ENCODE data around the gene POLDIP2.
"Not testable (repeated sequence)": the region's sequence is repeated elsewhere in the genome, so short reads cannot be mapped to it uniquely, and the experiment has no call there.

Gene POLDIP2

DNA sequence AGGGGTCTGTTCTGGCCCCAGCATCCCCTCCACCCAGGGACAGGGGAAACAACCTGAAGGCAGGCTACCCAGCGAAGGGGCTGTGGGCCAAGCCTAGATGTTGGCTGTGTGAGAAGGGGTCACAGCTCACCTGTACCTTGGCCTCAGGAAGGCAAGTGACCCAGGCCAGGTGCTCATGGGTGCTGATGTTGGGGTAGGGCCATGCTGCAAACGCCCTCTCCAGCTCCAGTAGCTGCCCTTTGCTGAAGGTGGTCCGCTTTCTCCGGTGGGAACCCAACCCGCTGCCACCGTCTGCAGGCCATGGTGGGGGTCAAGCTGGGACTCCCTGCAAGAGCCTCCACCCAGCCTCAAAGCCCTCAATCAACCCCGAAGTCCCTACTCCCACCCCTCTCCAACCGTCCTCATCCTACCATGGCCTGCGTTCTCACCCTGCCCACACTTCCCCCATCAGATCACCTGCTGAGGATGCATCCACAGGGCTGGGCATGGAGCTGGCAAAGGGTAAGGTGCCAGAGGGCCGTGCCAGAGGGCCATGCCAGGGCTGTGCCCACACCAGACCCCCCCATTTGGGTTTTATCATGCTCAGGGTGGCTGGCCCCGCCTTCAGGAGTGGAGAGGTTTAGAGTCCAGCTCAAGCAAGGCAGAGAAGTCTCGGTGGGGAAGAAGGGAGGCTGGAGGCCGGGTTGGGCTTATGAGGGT, 7.5 kb upstream of the POLDIP2 start, which contains the start of gene SEBOX:
Gene SEBOX (minus strand): TSS at position 535 of the 699 bp plus-strand sequence. CDS start 48 bp downstream, at position 487.
- no peak for DNase-seq

DNA sequence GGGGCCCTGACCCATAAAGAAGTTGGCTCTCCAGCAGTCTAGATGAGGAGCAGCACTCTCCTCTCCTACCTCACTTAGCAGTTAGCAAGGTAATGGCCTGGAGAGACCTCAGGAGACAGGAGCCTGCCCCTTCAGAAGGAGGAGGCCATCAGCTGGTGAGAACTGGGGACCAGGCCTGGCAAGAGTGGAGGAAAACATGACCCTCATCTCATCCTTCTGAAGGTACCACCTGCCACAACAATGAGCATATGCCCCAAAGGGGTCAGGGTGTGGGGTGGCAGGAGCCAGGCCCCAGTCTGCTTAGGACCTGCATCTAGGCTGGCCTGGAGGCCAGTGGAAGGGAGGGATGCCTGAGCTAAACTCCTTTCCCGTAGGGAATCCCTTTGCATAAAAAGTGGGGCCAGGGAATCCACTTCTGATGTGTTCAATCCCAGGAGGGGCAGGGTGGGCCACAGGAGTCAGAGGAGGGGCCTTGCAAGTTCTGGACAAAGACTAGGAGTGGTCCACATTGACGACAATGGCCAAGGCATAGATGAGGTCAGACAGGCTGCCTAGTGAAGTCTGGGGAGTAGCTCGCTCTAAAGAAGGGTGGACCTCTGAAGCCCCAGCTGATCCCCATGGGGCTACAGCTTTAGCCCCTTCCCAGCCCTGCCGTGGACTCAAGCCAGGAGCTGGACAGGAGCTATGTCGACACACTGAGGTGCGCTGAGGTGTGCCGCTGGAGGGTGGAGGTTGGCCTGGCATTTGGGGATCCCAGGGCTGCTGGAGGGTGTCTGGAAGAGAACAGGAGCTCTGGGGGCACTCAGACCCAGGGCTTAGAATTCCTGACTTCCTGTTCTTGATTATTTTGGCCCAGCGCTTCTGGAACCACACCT, 6.7 kb upstream of the POLDIP2 start:
- DNase-seq, result no peak

DNA sequence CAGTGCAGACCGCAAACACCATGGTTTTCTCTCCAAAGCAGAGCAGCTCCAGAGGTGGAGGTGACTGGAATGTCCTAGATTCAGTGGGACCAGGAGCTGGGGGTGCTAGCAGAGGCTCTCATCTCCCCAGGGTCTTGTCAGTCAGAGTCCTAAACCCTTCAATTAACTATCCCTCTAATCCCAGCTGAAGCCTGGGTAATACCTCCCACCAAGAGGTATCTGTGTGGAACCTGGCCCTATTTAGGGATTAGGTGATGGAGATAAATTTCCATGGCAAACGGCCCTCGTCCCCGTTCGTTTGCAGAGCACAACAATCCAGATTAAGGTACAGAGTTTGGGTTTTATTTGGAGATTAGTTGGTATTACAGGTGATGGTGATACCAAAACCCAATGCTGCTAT, 5.9 kb upstream of the POLDIP2 start:
- no peak for DNase-seq

DNA sequence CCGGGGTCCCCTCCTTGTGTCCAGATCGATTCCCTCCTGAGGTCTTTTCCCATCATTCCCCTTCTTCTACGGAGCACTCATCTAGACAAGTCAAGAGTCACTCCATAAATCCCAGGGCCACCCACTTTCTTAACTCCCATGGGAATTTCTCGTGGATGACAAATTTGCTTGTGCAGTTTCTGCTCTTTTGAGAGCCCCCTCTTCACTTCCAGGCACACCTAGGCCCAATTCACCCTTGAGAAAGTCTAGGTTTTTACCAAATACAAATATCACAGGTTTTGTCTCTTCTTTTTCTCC, 522 bp upstream of the POLDIP2 start:
- no peak for DNase-seq

DNA sequence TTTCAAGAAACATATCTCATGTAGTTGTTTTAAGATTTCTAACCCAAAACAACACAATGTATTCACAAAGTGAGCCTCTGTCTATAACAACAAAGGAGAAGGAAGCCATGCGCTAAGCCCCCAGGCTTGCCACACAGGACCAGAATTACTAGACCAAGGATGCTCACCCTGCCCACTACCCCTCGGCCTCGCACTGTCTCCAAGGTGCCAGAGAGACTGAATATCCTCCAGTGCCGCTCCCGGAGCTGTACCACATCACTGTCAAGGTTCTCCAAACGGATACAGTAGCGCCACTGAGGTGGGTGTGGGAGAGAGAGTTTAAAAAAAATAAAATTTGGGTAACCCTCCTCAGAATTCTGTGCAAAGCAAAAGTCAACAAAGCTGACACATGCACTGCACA, 7.1 kb downstream of the POLDIP2 start:
- DNase-seq, result no peak

DNA sequence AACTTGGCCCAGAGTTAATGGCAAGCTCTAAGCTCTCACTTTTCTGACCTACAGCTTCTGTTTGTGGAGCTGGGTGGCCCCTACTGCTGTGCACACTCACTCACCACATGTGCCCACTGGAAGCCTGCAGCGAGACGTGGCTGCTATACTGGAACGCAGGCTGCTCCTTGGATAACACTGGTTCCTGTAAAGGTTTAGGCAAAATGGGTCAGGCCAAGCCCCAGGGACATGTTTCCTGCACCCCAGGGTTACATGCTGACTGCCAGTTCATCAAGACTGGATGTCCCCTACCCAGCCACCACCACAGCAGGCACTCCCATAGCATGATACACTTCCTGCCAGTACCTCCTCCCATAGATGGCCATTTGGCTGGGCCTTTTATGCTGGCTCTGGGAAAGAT, 8.3 kb downstream of the POLDIP2 start:
- DNase-seq, result no peak

DNA sequence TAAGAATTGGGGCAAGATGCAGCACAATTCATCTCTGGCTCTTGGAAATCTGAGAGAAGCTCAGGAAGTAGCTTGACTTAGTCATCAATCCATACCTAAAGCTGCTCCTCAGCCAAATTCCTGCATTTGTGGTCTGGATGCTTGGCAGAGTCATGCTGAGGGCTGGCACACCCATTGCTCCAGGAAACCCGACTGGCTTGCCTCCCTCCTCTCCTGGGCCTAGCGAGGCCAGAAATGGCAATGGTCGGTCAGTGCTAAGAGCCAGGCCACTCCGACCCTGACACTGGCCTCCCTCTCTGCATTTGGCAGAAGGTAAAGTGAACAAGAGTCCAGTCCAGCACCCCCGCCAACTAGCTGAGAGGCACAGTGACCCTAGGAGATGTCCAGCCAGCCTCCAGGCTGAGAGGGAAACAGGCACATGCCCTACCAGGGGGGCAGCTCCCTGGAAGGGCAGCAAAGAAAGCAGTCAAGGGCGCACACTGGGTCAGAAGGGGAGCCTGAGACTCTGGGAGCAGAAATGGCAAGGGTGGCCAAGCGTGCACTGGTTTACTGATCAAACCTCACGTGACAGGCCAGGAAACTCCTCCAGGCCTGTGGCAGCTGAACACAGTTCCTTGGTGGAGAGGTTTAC, 10.0 kb downstream of the POLDIP2 start:
- peak; percentile 95 for DNase-seq

DNA sequence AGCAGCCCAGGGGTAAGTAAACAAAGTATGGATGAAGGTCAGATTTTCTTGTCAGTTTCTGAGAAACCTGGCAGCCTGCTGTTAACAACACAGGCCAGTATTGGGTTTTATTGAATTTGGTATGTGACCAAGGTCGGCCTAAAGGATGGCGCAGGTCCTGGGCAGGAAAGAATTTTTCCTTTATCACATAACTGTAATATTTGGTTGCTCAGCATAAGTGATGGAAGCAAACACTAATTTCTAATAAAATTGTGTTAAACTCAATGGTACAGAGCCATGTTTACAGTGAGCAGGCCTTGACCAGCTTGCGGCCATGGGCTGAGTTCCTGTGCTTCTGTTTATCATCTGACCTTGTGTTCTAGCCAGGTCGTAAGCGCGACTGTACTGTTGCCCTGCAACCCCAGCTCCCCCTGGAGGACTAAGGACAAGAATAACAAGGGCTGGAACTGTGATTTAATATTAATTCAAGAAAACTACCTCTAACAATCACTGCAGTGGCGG, 10.5 kb downstream of the POLDIP2 start:
- DNase-seq, result no peak

DNA sequence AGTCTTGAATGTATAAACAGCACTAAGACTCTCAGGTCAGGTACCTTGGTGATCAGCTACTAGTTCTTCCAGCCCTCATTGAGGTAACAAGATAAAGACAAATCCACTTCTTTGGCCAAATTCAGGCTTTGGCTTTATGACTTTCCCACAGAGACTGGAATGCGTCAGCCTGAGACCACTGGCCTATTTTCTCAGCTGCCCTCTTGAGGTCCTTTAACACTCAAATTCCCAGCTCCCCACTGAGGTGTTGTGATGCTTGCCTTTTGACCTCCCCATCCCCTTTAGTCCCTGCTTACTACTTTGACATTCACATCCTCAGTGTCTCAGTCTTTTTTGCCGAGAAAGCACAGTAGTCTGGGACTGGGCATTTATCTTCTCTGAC, 11.1 kb downstream of the POLDIP2 start:
- DNase-seq, result no peak

DNA sequence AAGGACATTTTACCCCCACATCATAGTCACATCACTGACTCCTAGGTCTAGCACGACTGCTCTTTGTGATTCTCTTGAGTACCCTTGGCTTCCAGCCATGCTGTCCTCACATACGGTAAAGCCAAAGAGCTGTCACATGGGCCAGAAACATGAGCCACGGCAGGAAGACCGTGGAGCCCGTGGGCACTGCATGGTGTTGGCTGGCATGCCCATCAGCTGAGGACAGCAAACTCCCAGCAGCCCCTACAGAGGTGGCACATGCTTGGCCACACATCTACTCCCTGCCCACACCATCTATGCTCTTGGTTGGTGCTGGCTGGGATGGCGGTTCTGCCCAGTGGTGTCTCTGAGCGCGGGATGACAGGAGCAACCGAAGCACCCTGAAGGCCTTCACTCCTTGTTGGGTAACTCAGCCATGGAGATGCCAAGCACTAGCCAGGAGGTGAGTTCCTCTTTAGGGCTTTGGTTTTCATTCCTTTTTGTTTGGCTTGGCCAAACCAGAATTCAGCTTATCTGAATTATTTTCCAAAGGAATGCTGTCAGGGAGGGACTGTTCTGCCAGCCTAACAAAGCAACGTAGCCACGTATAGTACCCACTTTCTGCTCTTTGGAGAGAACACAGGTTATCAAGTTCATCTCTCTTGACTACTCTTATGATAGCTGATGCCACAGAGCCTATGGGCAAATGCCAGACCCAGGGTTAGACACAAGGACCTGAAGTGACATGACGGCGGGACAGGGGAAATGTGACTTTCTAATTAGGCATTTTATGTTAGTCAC, 11.7 kb downstream of the POLDIP2 start:
- DNase-seq, result no peak

DNA sequence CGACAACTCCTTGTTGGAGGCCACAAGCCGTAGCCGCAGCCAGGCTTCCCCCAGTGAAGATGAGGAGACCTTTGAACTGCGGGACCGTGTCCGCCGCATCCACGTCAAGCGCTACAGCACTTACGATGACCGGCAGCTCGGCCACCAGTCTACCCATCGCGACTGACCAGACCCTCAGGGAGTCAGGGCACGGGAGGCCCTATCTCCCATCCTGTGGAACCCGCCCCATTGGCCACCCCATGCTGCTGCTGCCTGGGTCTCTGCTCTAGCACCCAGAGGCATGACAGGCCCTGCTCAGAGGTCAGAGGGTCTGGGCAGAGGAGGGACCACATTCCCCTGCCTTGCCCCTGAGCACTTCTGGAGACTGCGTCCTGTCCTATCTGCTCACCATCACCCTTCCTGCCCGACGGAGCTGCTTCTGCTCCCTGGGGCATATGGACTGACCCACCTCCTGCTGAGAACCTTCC, 12.9 kb downstream of the POLDIP2 start:
- DNase-seq, result no peak

DNA sequence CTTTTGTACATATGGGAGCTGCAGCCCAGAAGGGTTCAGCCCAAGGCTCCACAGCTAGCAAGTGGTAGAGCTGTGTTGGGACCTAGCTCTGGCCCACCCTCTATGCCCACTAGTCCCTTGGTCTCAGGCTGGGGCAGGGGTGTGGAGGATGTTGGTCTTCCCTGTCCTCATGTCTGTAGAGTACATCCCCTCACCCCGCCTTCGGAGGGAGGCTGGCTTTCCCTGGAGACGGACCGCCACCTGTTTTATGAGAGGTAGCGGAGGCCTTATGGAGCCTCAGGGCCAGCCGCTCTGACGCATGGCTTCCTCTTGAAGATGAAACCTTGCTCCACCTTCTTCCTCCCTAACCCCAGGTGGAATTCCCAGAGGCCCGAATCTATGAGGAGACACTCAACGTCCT, 13.3 kb downstream of the POLDIP2 start:
- DNase-seq, result no peak

DNA sequence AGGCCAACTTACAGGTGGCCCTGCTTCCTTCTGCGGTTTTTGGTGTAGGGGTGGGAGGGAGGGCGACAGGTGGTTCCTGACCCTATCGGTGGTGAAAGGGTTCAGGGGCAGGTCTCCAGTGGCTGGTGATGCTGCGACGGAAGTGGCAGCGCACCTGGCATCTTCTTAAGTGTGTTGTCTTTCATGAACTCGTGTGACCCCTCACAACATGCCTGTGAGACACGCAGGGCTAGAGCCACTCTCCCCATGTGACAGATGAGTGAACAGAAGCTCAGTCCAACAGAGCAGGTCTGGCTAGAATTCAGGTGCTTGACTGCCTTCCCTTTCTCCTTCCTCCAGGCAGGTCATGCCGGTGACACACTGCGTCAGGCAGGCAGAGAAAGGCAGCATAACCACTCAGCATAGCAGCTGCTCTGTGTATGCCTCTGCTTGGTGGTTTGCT, 13.8 kb downstream of the POLDIP2 start:
- DNase-seq, result no peak

DNA sequence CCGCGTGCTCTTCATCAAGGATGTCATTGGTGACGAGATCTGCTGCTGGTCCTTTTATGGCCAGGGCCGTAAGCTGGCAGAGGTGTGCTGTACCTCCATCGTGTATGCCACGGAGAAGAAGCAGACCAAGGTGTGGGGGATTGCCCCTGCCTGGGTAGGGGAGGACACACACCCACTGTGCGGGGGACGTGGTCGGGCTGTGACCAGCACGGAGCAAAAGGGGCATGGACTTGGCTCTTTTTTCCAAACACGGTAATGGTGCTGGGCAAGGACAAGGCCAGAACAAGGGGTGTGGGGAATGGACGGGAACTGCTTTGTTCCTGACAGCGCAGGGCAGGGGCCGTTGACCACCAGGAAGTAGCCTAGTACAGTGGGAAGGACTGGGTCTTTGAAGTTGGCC, 15.0 kb downstream of the POLDIP2 start:
- no peak for DNase-seq

DNA sequence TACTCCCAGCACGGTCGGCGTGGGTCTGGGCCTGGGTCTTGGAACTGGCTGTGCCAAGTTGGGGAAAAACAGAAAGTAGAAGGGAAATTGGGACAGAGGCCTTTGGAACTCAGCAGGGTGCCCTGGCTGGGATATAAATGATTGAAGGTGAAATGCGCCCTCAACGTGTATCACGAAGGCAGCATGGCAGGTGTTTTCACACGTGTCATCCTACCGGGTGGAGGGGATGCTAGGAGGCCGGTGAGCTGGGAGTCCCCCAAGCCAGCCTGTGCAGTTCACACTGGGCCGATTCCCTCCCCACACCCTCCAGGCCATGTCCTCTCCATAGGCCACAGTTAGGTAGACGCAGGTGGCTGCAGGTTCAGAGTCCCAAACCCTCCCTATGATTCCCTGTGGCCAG, 15.8 kb downstream of the POLDIP2 start:
- DNase-seq, result no peak

DNA sequence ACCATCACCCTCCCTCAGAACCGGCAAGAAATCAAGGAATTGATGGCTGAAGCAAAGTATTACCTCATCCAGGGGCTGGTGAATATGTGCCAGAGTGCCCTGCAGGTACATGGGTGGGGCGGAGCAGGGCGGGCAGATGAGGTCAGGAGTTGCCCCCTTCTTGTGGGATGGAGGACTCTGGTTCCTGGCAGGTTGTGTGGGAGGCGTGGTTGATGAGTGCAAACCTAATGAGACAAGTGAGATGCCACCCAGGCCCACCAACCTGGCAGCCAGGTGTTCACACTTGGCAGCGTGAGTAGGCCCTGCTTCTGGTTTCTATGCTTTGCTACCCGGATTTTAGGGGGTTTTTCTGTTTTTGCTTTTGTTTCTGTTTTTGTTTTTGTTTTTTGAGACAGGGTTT, 17.0 kb downstream of the POLDIP2 start:
- DNase-seq, result no peak

DNA sequence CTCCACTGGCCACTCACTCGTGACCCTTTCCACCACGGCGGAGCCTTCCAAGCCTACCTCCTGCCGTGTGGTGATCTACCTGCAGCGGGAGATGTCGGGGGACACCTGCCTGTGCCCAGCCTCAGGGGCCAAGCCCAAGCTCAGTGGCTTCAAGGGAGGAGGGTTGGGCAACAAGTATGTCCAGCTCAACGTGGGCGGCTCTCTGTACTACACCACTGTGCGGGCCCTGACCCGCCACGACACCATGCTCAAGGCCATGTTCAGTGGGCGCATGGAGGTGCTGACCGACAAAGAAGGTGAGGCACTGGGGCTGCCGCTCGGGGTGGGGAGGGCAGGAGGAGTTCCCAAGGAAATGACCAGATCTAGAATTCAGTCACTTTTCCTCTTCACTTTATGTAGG, 17.9 kb downstream of the POLDIP2 start:
- DNase-seq, result no peak

DNA sequence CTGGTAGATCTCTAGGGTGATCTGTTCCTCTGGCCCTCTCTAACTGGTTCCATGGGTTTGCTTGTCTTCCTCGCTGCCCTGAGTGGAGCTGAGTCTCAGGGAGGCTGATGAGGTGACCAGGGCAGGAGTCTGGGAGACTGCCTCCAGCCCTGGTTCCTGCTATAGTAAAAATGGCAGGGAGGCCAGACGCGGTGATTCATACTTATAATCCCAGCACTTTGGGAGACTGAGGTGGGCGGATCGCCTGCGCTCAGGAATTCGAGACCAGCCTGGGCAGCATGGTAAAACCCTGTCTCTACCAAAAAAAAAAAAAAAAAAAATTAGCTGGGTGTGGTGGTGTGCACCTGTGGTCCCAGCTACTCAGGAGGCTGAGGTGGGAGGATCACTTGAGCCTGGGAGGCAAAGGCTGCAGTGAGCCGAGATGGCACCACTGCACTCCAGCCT, 18.5 kb downstream of the POLDIP2 start:
- not testable (repeated sequence) for DNase-seq

DNA sequence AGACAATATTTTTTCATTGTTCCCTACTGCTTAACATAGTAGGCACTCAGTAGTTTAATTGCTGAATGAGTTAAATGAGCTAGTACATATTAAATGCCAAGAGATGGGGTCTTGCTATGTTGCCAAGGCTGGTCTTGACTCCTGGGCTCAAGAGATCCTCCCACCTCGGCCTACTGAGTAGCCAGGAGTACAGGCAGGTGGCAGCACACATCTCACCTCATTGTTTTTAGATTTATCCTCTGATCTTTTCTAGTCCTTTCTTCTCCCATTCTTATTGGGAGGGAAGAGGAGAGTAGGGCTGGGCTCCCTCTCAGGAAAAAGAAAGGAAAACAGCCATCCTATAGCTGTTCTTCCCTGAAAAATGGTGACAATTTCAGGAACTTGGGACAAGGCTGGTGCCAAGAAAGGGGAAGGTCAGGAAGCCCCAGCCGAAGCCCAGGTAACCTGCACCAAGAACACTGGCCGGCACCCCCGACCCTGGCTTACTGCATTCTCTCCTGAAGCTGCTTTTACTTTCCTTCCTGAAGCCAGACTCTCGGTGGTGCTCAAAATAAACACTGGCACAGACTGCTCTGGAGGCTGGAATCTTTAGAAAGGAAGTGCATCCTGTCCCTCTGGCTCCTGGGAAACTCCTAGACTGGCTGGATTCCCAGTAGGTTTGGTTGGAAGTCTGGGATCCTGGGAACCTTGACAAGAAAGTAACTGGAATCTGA, 19.1 kb downstream of the POLDIP2 start:
- peak; percentile 83 for DNase-seq

DNA sequence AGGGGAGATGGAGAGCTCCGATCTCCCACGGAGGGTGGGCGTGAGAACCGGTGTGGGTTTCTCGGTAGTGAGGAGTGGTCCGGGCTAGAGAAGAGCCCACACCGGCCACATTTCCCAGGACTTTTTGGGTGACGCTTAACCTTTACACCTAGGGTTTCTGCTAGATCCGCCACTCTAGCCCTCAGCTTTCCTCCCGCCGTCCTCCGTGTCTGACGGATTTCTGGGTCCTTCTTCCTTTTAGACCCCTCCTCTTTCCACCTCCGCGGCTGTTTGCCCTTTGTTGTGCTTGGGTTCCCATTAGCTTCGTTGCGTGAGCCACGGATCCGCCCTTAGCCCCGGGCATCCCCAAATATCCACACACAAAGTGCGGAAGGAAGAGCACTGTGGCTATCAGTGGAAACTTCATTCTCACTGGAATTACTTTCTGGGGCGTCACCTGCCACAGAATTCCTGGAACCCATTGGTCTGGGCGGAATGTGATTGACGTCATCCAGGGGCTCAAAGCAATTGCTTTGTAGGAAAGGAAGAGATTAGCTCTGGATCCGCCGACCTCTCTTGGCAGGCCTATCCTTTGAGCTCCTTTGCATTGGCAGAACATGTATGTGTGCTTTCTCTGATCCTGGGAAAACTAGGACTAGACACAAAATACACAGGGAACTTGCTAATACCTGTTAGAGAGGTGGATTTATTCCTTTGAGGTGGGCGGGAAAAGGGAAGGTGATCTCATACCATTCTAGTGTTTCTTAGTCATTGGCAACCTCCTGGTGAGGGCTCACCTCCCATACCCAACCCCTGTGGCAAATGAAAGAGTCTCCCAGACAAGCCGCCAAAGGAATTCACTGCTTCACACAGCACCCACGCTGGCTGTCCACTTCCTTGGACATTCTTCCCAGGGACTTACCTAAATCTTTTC, 21.1 kb downstream of the POLDIP2 start:
- DNase-seq, result peak; percentile 95

Data from EL (cell line).